ENCODE data around the gene MIER2.

Gene MIER2

DNA sequence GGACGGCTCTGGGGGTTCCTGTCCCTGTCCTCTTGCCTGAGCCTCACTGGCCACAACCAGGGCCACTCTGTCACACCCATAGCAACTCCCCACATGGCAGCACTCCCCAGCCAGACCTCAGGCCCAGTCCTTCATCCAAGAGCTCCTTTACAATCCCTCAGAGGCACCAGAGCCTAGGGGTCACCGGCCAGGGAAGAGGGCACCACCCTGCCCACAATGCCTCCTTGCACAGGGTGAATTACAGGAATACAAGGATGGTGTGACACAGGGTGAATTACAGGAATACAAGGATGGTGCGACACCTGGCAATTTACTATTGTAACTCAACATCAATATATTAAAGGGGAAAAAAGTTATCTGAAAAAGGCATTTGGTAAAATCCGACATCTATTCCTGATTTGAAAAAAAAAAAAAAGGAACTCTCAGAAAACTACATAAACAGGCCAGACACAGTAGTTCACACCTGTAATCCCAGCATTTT lies 16.5 kb downstream of the MIER2 start:
- DNase-seq: no peak

DNA sequence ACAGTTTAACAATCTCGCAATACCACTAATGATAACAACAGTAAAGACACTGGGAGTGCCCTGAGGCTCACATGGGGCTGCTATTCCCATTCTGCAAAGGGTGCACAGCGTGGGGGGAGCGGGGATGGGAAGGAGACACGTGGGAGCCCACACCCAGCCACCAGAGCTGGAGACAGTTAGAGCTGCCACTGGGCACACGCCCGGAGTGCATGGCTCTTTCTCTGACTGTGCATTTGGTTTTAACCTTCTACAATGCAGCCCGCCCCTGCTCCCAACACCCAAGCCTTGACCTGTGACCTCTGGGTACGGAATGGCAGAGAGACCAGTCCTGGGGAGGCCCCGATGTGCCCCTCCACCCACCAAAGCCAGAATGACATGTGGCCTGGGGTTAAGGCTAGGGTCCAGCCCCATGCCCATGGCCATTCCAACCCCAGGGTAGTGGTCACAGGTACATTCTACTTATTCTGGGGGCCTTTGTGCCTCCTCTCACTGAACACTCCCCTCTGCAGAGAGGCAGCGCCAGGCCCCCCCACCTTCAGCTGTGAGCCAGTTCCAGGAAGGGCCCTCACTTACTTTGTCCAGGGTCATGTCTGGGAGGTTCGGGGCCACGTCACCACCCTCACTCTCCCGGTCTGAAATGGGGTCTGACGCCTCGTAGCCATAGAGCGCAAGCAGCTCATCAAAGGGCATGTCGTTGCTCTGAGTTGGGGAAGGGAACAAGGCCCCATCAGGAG lies 17.1 kb downstream of the MIER2 start:
- no peak for DNase-seq

DNA sequence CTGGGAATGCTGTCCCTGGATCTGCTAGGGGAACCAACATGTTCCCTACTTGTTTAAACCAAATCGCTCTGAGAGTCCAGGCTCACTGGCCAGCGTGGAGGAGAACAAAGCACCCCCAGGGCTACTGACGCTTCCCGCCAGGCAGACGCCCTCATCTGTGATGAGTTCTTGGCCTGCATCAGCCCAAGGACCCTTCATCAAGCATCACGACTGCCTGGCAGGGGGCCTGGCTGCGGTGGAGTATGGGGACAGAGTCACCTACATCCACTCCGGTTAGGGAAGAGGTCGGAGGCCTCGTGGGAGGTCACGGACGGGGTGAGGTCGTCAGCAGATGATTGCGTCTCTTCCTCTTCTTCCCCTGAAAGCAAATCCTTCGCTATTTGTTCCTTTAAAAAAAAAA lies 17.7 kb downstream of the MIER2 start:
- DNase-seq: no peak

DNA sequence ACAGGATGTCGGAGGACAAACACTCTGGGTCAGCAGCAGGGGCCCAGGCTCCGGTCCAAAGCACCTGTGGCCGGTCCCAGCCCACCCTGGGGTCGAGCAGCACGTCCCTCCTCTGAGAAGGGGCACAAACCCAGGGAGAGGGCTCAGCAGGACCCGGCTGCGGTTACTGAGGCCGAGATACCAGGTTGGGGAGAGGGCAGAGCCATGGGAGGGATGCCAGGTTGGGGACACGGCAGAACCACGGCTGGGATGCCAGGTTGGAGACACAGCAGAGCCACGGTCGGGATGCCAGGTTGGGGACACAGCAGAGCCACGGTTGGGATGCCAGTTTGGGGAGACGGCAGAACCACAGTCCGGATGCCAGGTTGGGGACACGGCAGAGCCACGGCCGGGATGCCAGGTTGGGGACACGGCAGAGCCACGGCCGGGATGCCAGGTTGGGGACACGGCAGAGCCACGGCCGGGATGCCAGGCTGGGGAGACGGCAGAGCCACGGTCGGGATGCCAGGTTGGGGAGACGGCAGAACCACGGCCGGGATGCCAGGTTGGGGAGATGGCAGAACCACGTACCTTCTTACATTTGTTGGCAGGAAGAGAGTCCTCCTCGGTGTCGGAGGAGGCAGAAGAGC lies 18.5 kb downstream of the MIER2 start:
- no peak for DNase-seq

DNA sequence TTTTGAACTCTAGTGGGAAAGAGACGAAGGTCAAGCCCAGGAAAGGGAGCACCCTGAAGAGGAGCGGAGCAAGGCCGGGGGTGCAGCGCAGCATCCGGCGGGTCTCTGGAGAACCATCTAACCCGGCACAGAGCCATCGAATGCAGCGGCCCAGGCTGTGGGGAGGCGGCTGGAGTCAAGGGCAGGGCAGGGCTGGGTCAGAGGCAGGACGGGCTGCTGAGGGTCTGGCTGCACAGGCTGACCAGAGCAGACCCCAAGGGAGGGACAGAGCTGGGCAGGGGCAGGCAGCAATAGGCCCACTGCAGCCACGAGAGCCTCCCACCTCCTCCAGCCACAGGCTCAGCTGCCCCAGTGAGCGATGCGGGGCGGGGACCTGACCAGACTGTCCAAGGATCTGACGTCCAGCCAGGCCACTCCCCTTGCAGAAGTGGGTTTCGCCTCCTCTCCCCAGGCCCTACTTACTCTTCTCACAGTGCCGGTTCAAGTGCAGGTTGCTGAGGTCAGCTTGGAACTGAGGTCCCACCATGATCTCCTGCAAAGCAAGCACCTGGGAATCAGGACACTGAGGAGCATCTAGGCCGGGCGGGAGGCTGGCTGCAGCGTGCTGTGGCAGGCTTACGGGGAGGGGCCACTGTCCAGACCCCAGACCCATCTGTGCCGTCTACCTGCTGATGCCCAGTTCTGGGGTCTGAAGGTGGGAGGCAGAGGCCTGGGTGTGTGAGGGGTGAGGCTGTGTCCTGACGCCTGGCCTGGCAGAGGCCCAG lies 19.2 kb downstream of the MIER2 start:
- no peak for DNase-seq

DNA sequence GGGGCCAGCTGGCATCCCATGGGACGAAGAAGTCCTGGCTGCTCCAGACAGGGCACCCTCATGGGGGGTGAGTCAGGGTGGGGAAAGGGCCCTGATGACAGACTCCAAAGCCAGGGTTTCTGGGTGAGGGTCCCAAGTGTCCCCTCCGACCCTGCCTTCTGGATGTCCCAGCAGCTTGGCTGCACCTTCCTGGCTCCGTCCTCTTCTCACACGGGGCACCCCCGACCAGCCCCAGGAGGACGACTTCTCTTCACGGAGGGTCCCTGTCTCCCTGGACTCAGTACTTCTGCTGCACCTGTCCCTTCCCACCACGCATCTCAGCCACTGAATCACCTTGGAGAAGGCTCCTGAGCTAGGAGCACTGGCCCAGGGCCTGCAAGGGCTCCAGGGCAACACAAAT lies 19.9 kb downstream of the MIER2 start:
- DNase-seq: no peak

DNA sequence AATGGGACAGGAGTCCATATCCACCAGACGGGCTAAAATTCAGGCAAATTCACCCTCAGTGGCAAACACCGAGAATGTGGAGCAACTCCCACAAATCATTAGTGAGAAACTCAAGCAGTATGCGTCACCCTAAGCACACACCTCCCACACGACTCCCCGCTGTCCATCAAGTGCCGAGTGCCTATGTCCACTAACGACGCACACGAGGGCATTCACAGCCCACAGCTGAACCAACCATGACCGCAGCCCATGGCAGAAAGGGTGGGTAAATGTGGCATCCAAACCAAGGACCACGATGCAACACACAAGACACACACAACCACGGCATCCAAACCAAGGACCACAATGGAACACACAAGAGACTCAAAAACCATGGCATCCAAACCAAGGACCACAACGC lies 22.0 kb downstream of the MIER2 start:
- DNase-seq: no peak

DNA sequence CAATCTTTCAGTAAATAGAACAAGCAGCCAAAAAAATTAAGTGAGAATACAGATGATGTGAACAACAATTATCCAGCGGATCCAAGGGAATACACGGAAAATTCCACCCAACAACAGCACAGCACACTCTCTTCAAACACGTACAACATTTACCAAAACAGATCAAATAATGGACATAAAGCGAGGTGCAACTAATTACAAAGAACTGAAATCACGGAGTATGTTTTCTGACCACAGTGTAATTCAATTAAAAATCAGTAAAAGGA lies 26.2 kb downstream of the MIER2 start:
- no peak for DNase-seq

DNA sequence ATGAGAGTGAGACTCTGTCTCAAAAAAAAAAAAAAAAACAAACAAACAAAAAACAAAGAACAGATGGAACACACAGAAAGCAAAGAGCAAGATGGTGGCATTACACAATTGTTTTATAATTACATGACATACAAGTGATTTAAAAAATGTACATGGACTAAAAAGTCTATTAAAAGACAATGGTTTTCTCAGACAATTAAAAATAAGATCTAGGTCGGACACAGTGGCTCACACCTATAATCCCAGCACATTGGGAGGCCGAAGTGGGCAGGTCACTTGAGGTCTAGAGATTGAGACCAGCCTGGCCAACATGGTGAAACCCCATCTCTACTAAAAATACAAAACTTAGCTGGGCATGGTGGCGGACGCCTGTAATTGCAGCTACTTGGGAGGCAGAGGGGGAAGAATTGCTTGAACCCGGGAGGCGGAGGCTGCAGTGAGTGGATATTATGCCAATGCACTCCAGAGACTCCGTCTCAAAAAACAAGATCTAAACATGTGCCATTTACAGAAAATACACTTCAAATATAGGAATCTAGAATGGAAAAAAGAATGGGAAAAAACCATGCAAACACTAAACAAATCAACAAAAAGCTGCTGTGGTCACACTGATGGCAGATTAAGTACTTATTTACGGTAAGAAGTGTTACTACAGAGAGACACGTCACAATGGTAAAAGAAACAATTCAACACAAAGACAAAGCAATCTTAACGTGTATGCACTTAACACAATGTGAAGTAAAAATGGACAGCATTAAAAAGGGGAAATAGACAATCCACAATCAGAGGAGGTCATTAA lies 26.7 kb downstream of the MIER2 start:
- DNase-seq: no peak

DNA sequence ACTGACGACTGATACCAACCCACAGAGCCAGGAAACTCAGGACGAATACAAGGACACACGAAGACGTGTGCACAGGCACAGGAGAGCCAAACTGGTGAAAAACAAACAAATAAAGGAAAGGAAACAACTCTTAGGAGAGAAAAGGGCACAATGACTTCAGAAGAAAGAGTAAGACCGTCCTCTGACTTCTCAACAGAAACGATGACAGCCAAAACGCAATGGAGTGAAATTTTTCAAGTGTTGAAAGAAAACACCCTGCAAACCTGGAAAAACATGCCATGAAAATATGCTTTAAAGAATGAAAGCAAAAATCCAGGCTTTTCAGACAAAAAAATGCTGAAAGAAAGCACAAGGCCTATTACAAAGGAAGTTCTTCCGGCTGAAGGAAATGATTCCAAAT lies 28.8 kb downstream of the MIER2 start:
- no peak for DNase-seq

DNA sequence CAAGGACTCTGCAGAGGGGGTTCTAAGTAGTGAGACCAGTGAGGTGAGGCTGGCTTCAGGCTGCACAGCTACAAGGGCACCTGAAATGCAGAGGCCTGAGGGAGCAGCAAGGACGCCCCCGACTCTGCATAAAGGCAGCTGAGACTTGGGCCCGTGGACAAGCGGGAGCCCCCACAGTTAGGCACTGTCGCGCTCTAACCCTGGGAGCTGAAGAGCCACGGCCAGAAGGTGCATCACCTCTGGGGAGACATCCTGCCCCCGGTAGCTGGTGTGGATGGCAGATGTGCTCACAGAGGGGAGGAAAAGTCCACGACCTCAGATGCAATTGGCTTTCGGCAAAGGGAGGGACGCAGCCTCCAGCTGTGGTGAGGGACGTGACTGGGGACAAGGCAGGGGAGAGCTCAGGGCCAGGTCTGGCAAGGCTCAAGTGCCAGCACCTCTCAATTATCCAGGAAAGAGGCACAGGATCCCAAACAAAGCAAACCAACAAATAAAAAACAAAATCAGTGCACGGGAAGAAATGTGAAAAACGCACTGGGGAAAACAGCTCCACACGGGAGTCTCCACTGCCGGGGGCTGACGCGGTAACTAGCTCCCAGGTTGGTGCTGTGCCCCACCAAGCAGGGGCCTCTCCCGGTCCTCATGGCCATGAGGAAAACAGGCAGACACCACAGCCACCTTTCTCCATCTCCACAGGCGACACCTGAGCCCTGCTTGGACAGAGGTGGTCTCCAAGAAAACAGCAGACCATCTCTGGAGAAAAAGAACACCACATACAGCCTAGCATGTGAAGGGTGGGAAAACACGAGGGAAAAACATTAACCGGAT lies 30.4 kb downstream of the MIER2 start:
- DNase-seq: no peak

DNA sequence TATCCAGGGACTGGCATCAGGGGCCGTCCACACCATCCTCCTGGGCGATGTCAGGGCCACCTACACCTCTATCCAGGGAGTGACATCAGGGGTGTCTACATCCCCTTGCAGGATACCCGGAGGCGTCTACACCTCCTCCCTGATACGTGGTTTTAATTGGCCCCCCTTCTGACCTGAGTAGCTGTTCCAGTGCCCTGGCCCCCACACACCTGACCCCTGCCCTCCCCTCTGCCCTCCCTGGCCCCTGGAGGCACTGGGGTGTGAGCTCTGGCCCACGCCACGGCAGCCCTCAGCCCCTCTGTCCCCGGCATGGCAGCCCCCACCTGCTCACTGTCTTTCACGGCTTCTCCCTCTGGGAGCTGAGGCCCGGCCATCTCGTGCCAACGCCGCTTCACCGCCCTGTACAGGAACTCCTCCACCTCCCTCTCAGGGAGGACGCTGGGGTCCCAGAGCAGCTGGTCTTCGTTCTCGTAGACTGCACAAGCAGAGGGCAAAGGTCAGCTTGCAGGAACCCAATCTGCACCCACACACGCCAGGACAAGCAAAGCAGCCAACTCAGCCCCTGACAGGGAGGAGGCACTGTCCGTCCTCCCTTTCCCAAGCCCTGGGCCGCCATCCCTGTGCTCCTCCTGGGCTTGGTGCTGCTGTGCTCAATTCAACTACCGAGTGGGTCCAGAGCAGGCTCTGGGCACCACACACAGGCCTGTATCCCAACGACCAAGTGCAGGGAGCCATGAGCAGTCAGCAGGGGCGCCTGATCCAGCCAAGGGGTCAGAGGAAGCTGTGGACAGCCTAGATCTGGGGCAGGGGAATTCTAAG lies 31.2 kb downstream of the MIER2 start:
- DNase-seq: no peak

DNA sequence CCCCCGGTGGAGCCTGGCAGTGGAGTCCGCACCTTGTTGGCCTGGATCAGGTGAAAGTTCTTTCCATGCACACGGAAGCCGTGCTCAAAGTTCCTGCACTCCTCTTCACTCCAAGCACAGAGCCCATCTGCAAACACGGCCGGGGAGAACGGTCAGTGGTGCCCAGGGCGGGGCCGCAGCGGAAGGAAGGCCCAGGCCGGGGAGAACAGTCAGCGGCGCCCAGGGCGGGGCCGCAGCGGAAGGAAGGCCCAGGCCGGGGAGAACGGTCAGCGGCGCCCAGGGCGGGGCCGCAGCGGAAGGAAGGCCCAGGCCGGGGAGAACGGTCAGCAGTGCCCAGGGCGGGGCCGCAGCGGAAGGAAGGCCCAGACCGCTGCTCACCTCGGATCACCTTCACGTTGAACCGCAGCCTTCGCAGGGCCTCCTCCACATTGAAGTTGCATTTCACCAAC lies 32.8 kb downstream of the MIER2 start:
- DNase-seq: no peak

DNA sequence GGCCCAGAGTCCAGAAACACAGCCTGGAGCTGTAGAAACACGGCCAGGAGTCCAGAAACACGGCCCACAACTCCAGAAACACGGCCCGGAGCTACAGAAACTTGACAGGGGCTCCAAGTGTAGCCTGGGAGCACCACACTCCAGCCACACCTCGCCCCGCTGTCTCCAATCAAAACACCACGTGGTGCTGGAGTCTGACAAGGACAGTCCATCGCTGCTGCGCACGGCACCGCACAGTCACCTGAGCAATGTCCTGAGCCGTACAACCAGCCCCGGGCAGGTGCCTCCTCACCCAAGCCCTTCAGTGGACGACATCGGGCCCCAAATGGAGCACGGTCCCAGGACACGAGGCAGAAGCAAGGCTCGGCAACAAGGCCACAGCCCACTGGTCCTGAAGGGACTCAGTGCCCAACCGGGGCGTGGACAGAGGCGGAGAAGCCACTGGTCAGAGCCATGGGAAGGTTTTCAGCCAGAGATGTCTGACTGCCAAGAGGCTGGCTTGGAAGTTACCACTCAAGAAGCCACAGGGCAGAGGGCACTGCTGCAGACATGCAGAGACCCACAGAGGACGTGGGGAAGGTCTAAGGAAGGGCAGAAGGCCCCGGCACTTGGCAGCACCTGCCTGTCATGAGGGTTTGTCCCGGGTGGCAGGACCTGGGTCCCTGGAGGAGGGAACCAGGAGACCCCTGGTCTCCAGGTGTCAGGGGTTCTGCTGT lies 33.7 kb downstream of the MIER2 start:
- DNase-seq: no peak

DNA sequence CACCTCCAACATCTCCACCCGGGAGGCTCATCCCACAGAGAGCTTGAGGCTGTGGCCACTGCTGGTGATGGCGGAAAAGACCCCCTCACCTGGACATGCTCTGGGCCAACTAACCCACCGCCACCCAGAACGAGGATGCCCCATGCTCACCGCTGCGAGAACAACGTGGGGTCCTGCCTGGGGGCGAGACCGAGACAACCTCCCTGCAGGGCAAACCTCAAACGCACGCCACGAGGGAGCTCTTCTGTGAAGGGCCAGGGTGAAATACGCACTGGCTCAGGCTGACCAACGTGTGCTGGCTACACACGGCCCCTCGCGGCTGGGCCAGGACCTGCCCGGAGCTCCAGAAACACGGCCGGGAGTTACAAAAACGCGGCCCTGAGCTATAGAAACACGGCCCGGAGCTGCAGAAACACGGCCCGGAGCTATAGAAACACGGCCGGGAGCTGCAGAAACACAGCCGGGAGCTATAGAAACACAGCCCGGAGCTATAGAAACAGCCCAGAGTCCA lies 34.4 kb downstream of the MIER2 start:
- DNase-seq: no peak

DNA sequence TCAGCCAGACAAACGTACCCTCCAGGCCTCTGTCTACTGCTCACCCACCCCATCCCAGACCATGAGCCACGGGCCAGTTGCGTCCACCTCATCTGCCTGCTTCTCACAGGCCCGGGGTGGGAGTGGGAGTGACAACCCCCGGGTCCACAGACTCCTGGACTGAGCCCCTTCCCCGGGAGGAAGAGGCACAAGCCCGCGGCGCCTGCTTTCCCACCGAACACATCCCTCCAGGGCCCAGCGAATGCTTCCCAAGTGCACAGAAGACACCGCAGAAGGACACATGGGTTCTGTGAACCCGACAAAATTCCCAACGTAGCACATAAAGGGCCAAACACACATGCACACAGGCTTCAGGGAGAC lies 35.4 kb downstream of the MIER2 start:
- DNase-seq: no peak

DNA sequence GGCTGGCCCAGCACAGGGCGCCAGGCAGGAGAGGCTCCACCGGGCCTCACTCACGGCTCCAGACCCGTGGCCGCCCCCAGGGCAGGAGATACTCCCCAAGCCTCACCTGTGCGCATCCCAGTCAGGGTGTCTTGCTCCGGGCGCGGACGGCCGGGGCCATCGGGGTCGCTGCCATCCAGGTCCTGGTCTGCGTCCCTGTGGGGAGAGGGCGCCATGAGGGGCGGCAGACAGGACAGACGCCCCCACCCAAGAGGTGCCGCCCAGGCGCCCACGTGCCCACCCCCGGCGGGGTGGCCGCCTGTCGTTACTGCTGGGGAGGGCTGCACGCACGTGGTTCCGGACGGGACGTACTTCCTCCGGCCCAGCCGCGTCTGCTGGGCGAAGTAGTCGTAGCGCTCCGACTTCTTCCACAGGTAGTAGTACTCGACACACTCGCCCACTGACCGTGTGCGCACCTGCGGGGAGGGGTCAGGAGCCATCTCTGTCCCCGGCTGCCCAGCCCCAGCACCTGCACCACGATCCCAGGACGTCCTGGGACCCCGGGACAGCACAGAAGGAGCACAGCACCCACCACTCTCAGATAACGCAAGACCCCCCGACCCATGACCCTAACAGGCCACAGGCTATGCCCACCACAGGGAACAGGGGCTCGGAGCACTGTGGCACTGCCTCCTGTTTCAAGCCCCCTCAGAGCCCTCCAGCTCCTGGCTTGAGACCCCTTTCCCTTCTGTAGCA lies 36.0 kb downstream of the MIER2 start:
- DNase-seq: no peak

DNA sequence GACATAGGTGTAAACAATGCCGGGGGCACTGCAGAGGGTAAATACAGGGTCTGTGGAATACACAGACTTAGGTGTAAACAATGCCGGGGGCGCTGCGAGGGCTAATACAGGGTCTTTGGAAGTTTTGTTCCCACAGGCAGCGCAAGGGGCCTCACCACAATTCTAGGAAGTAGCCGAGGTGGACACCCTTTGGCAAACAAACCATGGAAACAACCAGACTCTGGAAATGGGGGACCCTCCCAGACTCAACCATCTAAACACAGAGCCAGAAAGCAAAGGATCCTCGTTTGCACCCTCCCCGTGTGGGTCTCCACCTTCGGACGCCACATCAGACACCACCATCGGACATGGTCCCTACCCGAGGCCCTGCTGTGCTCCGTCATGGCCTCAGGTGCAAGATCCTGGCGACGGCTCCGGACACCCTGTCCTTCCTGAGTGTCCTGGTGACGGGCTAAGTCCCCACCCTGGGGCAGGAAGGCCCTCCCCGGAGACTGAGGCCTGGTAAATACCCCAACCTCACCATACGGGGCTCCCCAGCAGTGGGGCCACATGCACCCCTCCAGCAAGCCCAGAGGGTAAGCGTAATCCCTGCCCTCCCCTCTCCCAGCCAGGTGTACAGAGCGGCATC lies 36.7 kb downstream of the MIER2 start:
- no peak for DNase-seq

DNA sequence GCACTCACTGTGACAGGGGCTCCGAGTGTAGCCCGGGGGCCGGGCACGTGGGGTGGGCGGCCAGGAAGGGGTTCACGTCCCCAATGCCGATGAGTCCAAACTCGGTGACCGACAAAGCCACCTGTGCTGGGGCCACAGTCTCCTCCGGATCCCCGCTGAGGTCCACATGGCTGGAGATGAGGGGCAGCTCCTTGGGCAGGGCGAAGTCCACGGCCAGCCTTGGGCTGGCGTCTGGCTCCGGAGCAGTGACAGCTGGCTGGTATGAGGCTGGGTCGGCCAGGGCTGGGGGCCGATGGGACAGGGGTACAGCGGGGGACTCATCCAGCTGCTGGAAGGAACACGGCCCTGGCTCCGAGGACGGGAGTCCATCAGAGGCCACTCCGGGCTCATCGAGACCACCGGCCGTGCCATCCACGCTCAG lies 37.5 kb downstream of the MIER2 start:
- DNase-seq: no peak

Measured in T-helper 9 cell (primary cell).